OCI-LY7 (cell line): Measurements from ENCODE around the gene UBL5. TPM values are rescaled to one million over a fixed set of nuclear protein-coding genes. Genes with fewer than 3 reads are reported as not detected.

ENCODE experiments used
- BruUV-seq: library from RNA; stranded (reverse); fragments of 400-500 nt; replicated peaks from 2 replicates; lab custom pipeline; 2021; lab: Mats Ljungman, UMichigan
- CTCF ChIA-PET: fragments of 300-600 bp; sonication (Branson Sonifier 250); formaldehyde crosslinking; loops from one replicate; lab custom pipeline; 2022; ENCODE audit warnings: antibody characterized with exemption; ENCODE audit not compliant: unreplicated experiment; lab: Charles Lee
- POLR2A ChIA-PET: fragments of 300-600 bp; sonication (Branson Sonifier 250); formaldehyde crosslinking; loops from one replicate; lab custom pipeline; 2022; ENCODE audit warnings: antibody characterized with exemption; lab: Charles Lee
- DNase-seq: peaks from one replicate; pipeline ENCODE4 v3.0.0-alpha.2; 2015; ENCODE audit warnings: low spot score
- H2AFZ ChIP-seq: fragments of 200-600 bp; sonication (generic), shearing (Covaris generic); 2 replicates; pipeline ENCODE4 v1.6.1; 2014; ENCODE audit warnings: mild to moderate bottlenecking, antibody characterized with exemption, low read length, moderate library complexity
- H3K27ac ChIP-seq: fragments of 200-600 bp; sonication (generic); 2 replicates; pipeline ENCODE4 v1.5.1; 2014; ENCODE audit warnings: mixed run types, low read depth, mild to moderate bottlenecking, moderate library complexity, low read length, inconsistent platforms; ENCODE audit not compliant: poor library complexity, severe bottlenecking
- H3K36me3 ChIP-seq: fragments of 200-600 bp; sonication (generic); 2 replicates; pipeline ENCODE4 v1.6.1; 2014; ENCODE audit warnings: mild to moderate bottlenecking, antibody characterized with exemption, low read length, moderate library complexity, mixed read lengths; ENCODE audit not compliant: insufficient read depth
- H3K4me1 ChIP-seq: fragments of 200-600 bp; sonication (generic); 2 replicates; pipeline ENCODE4 v1.5.1; 2014; ENCODE audit warnings: mild to moderate bottlenecking, low read length; ENCODE audit not compliant: insufficient read depth, poor library complexity, severe bottlenecking
- H3K4me2 ChIP-seq: fragments of 200-600 bp; sonication (generic); 2 replicates; pipeline ENCODE4 v1.6.1; 2014; ENCODE audit warnings: mild to moderate bottlenecking, low read length
- H3K4me3 ChIP-seq: fragments of 200-600 bp; sonication (generic); 2 replicates; pipeline ENCODE4 v1.5.1; 2014; ENCODE audit warnings: mild to moderate bottlenecking, low read depth, low read length; ENCODE audit not compliant: poor library complexity, severe bottlenecking
- H3K79me2 ChIP-seq: fragments of 200-600 bp; sonication (generic); 2 replicates; pipeline ENCODE4 v1.6.1; 2016; ENCODE audit warnings: low read depth, mild to moderate bottlenecking, low read length, moderate library complexity, mixed read lengths; ENCODE audit not compliant: insufficient read depth
- H3K9me2 ChIP-seq: fragments of 200-600 bp; sonication (generic); 2 replicates; pipeline ENCODE4 v1.6.1; 2016; ENCODE audit warnings: mild to moderate bottlenecking, low read length, mixed read lengths; ENCODE audit not compliant: insufficient read depth
- H3K9me3 ChIP-seq: fragments of 200-600 bp; sonication (generic); 2 replicates; pipeline ENCODE4 v1.6.1; 2014; ENCODE audit warnings: mild to moderate bottlenecking, mixed run types, low read length, mixed read lengths
- H4K20me1 ChIP-seq: fragments of 200-600 bp; sonication (generic); 2 replicates; pipeline ENCODE4 v1.6.1; 2014; ENCODE audit warnings: mild to moderate bottlenecking, antibody characterized with exemption, low read length, moderate library complexity, mixed read lengths; ENCODE audit not compliant: insufficient read depth
- CTCF ChIP-seq: fragments of 200-600 bp; sonication (generic); conservative IDR thresholded peaks from 2 replicates; pipeline ENCODE4 v1.5.1; 2014; ENCODE audit warnings: mild to moderate bottlenecking, antibody characterized with exemption, low read length, moderate library complexity, mixed read lengths
- EZH2phosphoT487 ChIP-seq: fragments of 200-600 bp; sonication (generic); IDR thresholded peaks from 2 replicates; pipeline ENCODE4 v1.6.1; 2018; ENCODE audit warnings: low read depth, borderline replicate concordance, mild to moderate bottlenecking, mixed run types, antibody characterized with exemption, low read length, moderate library complexity, mixed read lengths
- intact Hi-C: fragments of 100-400 bp; cut with micrococcal nuclease; formaldehyde crosslinking; loops from one replicate; pipeline ENCODE4 v1.10.0; 2022; ENCODE audit not compliant: unreplicated experiment
- total RNA-seq, 2 experiments: library from RNA; depleted of rRNA in 1 of 2; stranded (reverse); fragments of >200 nt in 1 of 2; shearing (Covaris generic) in 1 of 2; gene quantifications; 2 replicates each; pipeline ENCODE4 v1.2.3, GENCODE V29; 2014 to 2022

Gene UBL5
- total RNA-seq, 2 experiments from 2014 or later: 162 to 323 TPM

- H3K4me3 ChIP-seq: no peak overlapping the region
- H4K20me1 ChIP-seq: no peaks in the 10 kb centered on the region
- POLR2A ChIA-PET: no interaction called here
- H3K4me2 ChIP-seq: no peak overlapping the region
- no peaks in the 10 kb centered on the region for H3K9me3 ChIP-seq
- H3K79me2 ChIP-seq: no peaks in the 10 kb centered on the region
- DNase-seq: no peak
- peaks cover 53% of the 10 kb centered on the region for H3K36me3 ChIP-seq
- no TSS peak for BruUV-seq
- H3K9me2 ChIP-seq: no peaks in the 10 kb centered on the region
- no peak overlapping the region for H2AFZ ChIP-seq
- intact Hi-C loops: no loop called here
- TF ChIP-seq EZH2phosphoT487: no peak
- TF ChIP-seq CTCF: no peak
- H3K4me1 ChIP-seq: no peaks in the 10 kb centered on the region
- H3K27ac ChIP-seq: no peak overlapping the region
- CTCF ChIA-PET: no interaction called here
Observed at GRCh38 chr19:9806803-9807202, 20.9 kb upstream of the UBL5 start.

- Histone ChIP-seq H3K4me2 (no peak overlapping the region), H3K4me3 (no peak overlapping the region), H3K9me3 (no peaks in the 10 kb centered on the region), H2AFZ (no peak overlapping the region), H3K4me1 (no peaks in the 10 kb centered on the region), H3K9me2 (no peaks in the 10 kb centered on the region), H3K79me2 (no peaks in the 10 kb centered on the region), H3K27ac (no peak overlapping the region), H4K20me1 (no peaks in the 10 kb centered on the region), H3K36me3 (peaks cover 73% of the 10 kb centered on the region)
- POLR2A ChIA-PET: no interaction called here
- TF ChIP-seq CTCF (no peak), EZH2phosphoT487 (no peak)
- no TSS peak for BruUV-seq
- no peak for DNase-seq
- CTCF ChIA-PET: no interaction called here
- intact Hi-C loops: no loop called here
Observed at GRCh38 chr19:9808855-9809824, 18.6 kb upstream of the UBL5 start.

GRCh38 chr19:9811139-9811538, 16.6 kb upstream of the UBL5 start:
- no peak for DNase-seq
- Histone ChIP-seq H3K36me3 (peaks cover 86% of the 10 kb centered on the region), H3K9me2 (no peaks in the 10 kb centered on the region), H3K27ac (no peak overlapping the region), H3K79me2 (peaks cover under 1% of the 10 kb centered on the region; the same call in 1 of the 2 replicates), H2AFZ (no peak overlapping the region), H3K9me3 (peaks cover 13% of the 10 kb centered on the region), H4K20me1 (no peaks in the 10 kb centered on the region), H3K4me2 (no peak overlapping the region), H3K4me3 (no peak overlapping the region), H3K4me1 (no peaks in the 10 kb centered on the region)
- no TSS peak for BruUV-seq
- POLR2A ChIA-PET: interaction anchor here (0.6 kb wide), 1 partner anchor 360 kb away, joined by 5 read pairs; no protein-coding TSS in a partner anchor
- CTCF ChIA-PET: interaction anchor here (1.0 kb wide), 1 partner anchor 15 kb away, joined by 6 read pairs; no protein-coding TSS in a partner anchor
- TF ChIP-seq EZH2phosphoT487: no peak
- no peak for TF ChIP-seq CTCF
- intact Hi-C loops: no loop called here
